Stimulated activated effector memory CD8-positive, alpha-beta T cell treated with anti-CD3 and anti-CD28 coated beads, Interleukin-12 subunit alpha, Interleukin-12 subunit beta, amount 100 ng/mL, for 72 hours (primary cell): Measurements from ENCODE around the gene METTL16.
A peak's percentile ranks its signal among the peaks of the same experiment; 100 is the strongest.

ENCODE experiments used
- ATAC-seq: fragments of 150-1000 bp; cut with Tn5 transposase; 2 replicates; pipeline ENCODE4 v1.10.0; 2021
- DNase-seq, 2 donors: peaks; one replicate each; pipeline ENCODE4 v3.0.0; 2021 to 2022; ENCODE audit warnings: low spot score in 2 of 2
- H3K27ac Mint-ChIP-seq: one replicate; pipeline ENCODE4 v1.8.0; 2022; ENCODE audit warnings: mild to moderate bottlenecking, mixed read lengths
- H3K36me3 Mint-ChIP-seq: one replicate; pipeline ENCODE4 v1.8.0; 2022; ENCODE audit warnings: mild to moderate bottlenecking, mixed read lengths
- H3K4me1 Mint-ChIP-seq: one replicate; pipeline ENCODE4 v1.8.0; 2022; ENCODE audit warnings: mixed read lengths
- H3K4me3 Mint-ChIP-seq: one replicate; pipeline ENCODE4 v1.8.0; 2022; ENCODE audit warnings: mild to moderate bottlenecking, mixed read lengths
- H3K9me3 Mint-ChIP-seq: one replicate; pipeline ENCODE4 v1.8.0; 2022; ENCODE audit warnings: mixed read lengths

Gene METTL16

DNA sequence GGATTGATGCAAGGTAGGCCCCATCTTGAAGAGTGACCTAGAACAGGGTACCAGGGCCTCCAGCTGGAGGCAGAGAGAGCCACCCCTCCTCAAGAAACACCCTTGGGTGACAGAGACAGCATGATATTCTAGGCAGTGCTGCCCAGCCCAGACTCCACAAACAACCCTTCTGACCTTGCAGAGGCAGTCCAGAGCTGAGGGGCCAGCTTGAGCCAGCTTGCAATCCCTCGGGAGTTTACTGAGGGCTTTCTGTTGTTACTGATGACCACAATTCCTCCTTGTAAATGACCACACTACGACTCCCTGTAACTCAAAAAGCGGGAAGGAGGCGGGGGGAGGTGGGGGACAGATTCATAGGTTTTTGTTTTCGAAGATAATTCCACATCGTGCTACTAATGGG is 92.2 kb downstream of the METTL16 start:
- DNase-seq, result no peak
- Mint-ChIP-seq H3K27ac (peak overlapping the region; percentile 45), H3K4me3 (no peak overlapping the region), H3K36me3 (peaks cover 50% of the 10 kb centered on the region), H3K4me1 (no peaks in the 10 kb centered on the region), H3K9me3 (no peaks in the 10 kb centered on the region)
- ATAC-seq, result no peak

DNA sequence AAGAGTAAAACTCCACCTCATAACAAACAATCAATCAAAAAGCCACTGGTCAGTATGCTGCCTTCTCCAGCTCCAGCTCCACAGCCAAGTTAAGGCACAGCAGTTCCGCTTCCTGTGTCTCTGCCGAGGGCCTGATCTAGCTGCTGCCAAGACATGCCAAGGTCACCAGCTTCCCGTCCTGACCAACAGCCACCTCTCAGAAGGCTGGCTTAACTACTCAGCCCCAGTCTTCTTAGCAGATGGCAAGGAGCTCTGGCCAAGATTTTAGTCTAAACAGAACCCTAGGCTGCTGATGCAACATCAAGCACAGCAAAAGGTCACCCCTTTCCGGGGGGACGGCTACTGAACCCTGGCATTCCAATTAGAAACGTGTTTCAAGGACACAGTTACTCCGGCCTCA is 93.1 kb downstream of the METTL16 start:
- no peaks in the 10 kb centered on the region for H3K9me3 Mint-ChIP-seq
- peak overlapping the region; percentile 45 for H3K27ac Mint-ChIP-seq
- DNase-seq, result no peak
- peaks cover 55% of the 10 kb centered on the region for H3K36me3 Mint-ChIP-seq
- no peak for ATAC-seq
- no peaks in the 10 kb centered on the region for H3K4me1 Mint-ChIP-seq
- no peak overlapping the region for H3K4me3 Mint-ChIP-seq

DNA sequence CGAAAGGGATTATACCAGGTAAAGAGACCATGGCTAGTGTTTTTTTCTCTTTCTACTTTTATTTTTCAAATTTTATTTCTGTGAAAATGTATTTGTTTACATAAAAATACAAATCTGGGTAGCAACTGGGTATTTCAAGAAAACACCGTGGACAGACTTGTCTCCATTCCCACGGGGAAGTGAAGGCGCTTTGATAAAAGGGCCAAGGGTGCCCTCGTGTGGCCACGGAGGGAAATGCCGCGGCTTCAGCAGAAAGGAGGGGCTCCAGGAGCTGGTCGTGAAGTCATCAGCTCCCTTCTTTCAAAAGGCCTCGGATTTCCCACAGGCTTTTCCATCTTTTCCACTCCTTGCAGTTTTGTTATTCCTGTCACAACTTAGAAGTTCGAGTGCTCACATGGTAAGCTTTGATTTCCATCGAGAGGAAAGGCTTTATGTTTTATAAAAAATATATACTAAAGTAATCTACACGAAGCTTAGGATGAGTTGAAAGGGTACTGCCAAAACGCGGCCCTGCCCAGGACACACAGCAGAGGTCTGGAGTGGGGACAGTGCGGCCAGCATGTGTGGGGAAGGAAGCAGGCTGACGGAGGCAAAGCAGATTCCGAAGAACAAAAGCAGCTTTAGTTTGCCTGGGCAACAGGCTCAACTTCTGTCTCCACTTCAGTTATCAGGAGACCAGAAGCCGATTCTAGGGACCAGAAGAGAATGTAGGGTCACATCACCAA is 95.5 kb downstream of the METTL16 start:
- peaks cover 60% of the 10 kb centered on the region for H3K36me3 Mint-ChIP-seq
- no peaks in the 10 kb centered on the region for H3K9me3 Mint-ChIP-seq
- ATAC-seq (peak; percentile 83), DNase-seq (peak; percentile 82 to 94)
- H3K27ac Mint-ChIP-seq, result no peak overlapping the region
- no peak overlapping the region for H3K4me3 Mint-ChIP-seq
- H3K4me1 Mint-ChIP-seq, result no peaks in the 10 kb centered on the region

DNA sequence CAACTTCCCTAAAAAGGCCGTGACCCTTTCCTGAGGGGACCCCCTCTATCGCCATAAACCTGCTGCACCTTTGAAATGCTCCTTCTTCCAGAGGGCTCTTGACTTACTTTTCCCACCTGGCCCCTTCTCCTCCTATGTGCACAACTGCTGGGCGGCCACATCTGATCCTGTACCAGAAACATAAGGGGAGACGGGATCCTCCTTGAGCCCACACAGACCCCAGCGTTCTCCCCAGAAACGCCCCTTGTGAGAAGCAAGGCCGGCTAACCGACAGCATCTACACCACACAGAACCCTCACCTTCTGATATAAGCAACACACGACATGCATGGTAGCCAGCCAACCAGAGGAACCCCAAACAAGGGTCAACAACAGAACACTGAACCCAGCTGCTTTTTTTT is 96.6 kb downstream of the METTL16 start:
- no peak for ATAC-seq

DNA sequence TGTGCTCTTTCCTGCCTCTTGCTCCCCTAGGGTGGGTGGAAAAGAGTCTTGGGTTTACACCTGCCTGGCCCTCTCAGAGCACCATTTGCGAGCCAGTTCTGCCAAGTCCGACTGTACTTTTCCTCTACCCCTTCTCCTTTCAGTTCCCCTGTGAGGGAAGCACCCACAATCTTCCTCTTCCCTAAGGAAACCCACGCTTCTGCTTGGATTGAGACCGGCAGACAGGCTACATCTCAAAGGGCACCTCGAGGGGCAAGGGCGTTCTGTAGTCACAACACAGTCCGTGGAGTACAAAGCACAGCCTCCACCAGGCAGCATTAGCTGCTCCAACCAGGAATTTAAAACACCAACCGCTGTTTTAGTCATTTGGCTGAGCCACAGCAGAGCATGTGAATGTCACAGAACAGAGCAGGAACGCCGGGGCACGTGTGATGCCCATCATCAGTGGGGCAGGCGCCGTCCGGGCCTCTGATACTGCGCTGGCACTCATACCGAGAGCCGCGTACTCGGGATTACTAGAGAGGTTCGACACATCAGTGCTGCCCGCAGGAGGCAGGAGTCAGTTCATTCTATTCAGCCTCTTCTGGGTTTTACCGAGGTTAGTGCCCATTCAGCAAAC is 97.1 kb downstream of the METTL16 start:
- H3K4me3 Mint-ChIP-seq, result no peak overlapping the region
- H3K9me3 Mint-ChIP-seq, result no peaks in the 10 kb centered on the region
- H3K27ac Mint-ChIP-seq, result no peak overlapping the region
- DNase-seq (no peak), ATAC-seq (no peak)
- H3K36me3 Mint-ChIP-seq, result peaks cover 43% of the 10 kb centered on the region
- H3K4me1 Mint-ChIP-seq, result no peaks in the 10 kb centered on the region

More for the DNA sequence above, 96.6 kb downstream of the METTL16 start:
- H3K4me3 Mint-ChIP-seq, result no peak overlapping the region
- no peaks in the 10 kb centered on the region for H3K4me1 Mint-ChIP-seq
- DNase-seq, result no peak
- H3K27ac Mint-ChIP-seq, result no peak overlapping the region
- peaks cover 49% of the 10 kb centered on the region for H3K36me3 Mint-ChIP-seq
- H3K9me3 Mint-ChIP-seq, result no peaks in the 10 kb centered on the region

DNA sequence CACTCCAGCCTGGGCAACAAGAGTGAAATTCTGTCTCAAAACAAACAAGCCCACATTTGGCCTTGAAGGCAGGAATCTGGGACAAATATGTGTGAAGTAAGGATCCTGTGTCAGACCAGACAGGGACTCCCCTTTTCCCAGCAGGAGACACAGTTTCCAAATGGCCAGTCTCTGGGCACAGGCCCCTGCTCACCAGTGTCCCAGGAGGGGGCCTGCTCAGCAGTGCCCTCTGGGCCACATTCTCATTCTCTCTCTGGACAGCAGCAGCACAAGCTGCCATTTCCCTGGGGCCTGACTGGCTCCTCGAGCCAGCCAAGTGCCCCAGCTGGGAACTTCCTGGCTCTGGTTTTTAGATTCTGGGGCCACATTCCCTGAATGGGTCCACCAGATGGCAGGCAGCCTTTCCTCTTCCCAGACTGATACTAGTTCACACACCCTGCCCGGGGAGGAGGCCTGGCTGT is 99.1 kb downstream of the METTL16 start:
- ATAC-seq, result no peak
- H3K4me1 Mint-ChIP-seq, result no peaks in the 10 kb centered on the region
- DNase-seq, result no peak
- H3K9me3 Mint-ChIP-seq, result no peaks in the 10 kb centered on the region
- H3K36me3 Mint-ChIP-seq, result peaks cover 36% of the 10 kb centered on the region
- H3K4me3 Mint-ChIP-seq, result no peak overlapping the region
- H3K27ac Mint-ChIP-seq, result peak overlapping the region; percentile 61

DNA sequence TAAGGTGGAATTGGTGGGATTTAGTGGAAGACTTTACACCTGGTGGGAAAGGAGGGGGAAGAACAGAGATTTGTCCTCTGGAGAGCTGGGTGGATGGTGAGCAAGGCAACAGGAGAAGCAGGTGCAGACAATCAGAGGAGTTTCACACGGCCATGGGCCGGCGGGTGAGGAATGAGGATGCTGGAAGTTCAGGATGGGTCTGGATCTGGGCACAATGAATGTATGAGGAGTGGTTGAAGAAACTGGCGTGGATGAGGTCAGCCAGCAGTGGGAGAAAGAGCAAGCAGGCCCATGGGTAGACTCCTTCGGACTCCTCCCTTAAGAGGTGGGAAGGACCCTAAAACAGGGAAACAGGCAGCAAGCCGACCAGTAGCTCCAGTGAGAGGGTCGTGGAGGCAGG is 100.7 kb downstream of the METTL16 start:
- Mint-ChIP-seq H3K4me1 (peaks cover 13% of the 10 kb centered on the region), H3K36me3 (peaks cover 29% of the 10 kb centered on the region), H3K9me3 (no peaks in the 10 kb centered on the region), H3K27ac (peak overlapping the region; percentile 46), H3K4me3 (no peak overlapping the region)
- ATAC-seq, result no peak
- DNase-seq, result no peak

DNA sequence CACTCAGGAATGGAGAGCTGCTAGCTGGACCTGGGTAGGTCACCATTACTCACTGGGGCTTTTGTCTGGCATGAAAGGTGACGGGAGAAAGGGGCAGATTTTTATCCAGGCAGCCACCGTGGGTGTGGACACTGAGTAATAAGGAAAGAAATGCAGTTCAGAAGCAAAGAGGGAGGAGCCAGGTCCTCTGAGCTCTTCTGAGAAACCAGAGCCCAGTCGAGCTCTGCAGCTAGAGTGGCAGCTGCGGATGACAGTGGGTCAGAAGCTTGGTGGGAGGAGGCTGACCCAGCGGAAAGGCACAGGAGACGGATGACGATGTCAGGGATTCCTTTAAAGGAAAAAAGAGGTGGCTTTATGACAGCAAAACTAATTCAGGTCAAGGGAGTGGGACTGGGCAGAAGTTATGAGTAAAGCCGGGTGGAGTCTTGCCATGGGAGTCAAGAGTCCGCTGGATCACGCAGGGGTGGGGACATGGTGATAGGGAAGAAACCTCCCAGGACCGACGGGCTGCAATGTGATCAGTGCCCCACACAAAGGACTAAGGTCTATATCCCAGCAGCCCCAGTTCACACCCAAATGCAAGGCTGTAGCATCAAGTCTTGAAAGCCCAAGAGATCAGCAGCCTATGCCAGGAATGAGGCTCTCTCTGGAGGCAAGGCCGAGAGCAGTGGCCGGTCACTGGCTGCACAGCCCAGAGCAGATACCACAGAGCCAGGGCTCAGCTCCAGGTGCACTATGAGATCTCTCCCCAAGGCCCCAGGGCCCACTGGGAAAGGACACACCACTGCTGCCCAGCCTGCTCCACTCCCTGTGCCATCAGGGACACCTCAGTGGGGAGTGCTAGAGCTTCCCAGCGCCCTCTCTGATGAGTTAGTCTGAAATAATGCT is 104.5 kb downstream of the METTL16 start:
- Mint-ChIP-seq H3K4me3 (peak overlapping the region; percentile 18), H3K36me3 (peaks cover 4% of the 10 kb centered on the region), H3K27ac (peak overlapping the region; percentile 69), H3K9me3 (no peaks in the 10 kb centered on the region), H3K4me1 (peaks cover 34% of the 10 kb centered on the region)
- ATAC-seq (peak; percentile 68), DNase-seq (no peak)

DNA sequence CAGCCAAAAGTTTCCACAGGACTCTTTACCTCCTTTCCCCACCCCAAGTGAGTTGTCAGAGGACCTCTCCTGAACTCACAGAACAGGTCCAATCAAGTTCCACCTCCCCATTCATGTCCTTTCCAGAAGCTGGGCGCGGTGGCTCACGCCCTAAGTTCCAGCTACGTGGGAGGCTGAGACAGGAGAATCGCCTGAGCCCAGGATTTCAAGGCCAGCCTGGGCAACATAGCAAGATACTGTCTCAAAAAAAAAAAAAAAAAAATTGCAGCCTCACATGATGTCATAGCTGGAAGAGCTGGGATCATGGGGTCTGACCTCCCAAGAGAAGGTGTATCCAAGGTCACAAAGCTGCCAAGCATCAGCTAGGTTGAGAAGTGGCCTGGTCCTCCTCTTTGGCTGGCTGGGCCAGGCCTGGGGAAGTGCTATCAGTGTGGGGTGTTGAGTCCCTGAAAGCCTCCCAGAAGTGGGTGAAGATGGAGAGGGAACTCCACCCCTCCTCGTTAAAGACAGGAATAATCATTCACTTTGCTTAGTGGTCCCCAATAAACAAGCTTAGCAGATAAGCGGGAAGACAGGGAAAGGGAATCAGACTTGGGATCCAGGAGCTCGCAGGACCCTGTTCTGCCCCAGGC is 105.3 kb downstream of the METTL16 start:
- Mint-ChIP-seq H3K4me1 (peaks cover 41% of the 10 kb centered on the region), H3K4me3 (peak overlapping the region; percentile 18), H3K36me3 (peaks cover 11% of the 10 kb centered on the region), H3K9me3 (no peaks in the 10 kb centered on the region), H3K27ac (peak overlapping the region; percentile 69)
- DNase-seq (no peak), ATAC-seq (no peak)

DNA sequence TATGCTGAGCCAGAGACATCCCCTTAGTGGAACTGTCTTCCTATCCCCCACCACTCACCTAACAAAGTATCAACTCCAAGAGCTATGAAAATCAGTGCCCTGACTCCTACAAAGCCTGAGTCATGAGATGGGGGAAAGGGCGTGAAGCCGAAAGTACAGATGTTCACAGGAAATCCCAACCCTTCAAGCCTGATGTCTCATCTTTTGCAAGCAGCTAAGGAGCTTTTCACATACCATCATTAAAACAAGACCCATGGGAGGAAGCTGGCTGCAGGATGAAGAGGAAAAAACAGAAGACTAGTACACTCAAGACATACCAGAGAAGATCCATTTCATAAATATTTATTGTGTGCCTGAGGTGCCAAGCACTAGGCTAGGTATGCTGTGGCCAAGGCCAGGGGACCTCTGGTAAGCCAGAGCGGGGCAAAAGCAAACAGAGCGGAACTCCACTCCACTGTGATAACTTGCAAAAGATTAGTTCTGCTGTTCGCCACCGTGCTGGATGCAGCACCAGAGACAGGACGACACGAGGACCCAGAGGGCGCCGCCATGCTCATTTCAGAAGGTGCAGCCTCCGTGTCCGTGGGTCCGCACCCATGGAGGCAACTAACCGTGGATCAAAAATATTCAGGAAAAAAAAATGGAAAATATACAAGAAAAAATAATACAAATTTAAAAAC is 106.3 kb downstream of the METTL16 start:
- Mint-ChIP-seq H3K27ac (peak overlapping the region; percentile 15), H3K9me3 (no peaks in the 10 kb centered on the region)
- no peak for DNase-seq

DNA sequence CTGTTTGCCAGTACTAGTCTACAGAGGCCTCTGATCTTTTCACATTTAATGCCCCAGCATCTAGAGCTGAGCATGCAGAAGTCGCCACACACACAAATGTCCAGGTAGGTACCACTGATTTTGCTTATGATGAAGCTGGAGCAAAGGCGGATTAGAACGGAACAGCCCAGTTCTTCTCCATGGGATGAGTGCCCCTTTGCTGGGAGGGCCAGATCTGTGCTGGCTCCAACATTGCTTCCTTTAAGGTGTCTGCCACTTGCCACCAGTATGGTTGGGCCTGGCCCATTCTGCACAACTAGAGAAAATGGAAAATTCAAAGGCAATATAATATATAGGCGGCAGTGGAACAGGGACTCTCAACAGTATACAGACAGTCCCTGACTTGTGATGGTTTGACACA is 108.6 kb downstream of the METTL16 start:
- Mint-ChIP-seq H3K36me3 (peaks cover 39% of the 10 kb centered on the region), H3K27ac (peak overlapping the region; percentile 99), H3K4me3 (peak overlapping the region; percentile 96), H3K4me1 (peaks cover 56% of the 10 kb centered on the region), H3K9me3 (no peaks in the 10 kb centered on the region)
- no peak for ATAC-seq
- DNase-seq, result no peak

More for the DNA sequence above, 106.3 kb downstream of the METTL16 start:
- Mint-ChIP-seq H3K4me3 (no peak overlapping the region), H3K4me1 (peaks cover 41% of the 10 kb centered on the region), H3K36me3 (peaks cover 21% of the 10 kb centered on the region)
- no peak for ATAC-seq

DNA sequence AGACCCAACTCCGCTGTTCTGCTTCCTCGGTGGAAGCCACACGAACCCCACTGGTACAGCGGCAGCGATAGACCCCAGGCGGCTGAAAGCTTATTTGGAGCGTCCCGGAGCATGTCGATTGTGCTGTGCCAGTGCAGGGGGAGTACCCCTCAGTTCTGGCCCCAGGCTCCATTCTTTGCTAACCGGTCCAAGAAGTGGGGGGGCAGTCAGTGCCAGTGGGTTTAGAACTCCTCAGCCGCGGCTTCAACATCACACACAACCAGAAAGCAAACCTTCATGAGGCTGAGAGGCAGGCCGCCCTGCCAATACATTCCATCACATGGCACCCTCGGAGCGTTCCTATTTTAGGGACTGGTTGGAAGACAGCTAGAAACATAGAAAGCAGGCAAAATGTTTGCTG is 109.1 kb downstream of the METTL16 start:
- DNase-seq, result no peak
- ATAC-seq, result no peak
- Mint-ChIP-seq H3K4me3 (peak overlapping the region; percentile 96), H3K9me3 (no peaks in the 10 kb centered on the region), H3K36me3 (peaks cover 39% of the 10 kb centered on the region), H3K4me1 (peaks cover 61% of the 10 kb centered on the region), H3K27ac (peak overlapping the region; percentile 99)

DNA sequence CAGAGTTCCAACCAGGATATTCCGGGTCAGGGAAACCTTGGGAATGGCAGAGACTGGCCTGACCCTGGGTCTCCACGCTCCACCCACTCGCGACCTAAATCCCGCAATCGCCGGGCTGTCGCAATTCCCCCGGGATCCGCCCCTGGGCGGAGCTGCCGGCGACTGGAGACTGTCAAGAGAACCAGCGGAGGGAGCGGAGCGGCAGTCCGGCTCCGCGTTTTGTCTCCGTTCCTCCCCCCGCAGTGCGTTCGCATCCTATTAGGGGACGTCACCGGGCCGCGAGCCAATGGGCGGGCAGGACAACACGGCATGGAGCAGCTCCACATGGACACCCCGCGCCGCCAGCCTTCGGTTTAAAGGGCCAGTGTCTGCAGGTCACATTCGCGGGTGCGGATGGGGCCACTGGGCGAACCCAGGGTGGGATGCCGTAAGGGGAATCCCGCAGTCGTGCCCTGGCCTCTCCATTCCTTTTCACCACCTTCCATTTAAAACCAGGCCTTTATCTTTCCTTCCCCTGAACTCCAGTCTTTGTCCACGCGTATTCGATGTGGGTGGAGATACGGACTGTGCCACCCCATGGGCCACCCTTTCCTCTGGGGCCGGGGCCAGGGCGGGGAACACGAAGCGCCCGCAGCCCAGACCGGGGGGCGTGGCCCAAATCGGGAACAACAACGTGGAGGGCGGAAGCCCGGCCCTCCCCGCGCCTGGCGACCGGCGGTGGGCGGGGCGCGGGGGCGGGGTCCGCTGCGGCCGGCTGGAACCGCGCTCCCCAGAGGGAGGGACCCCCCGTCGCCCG is 110.1 kb downstream of the METTL16 start:
- peaks cover 39% of the 10 kb centered on the region for H3K36me3 Mint-ChIP-seq
- H3K4me1 Mint-ChIP-seq, result peaks cover 64% of the 10 kb centered on the region
- peak; percentile 93 to 99 for DNase-seq
- H3K27ac Mint-ChIP-seq, result peak overlapping the region; percentile 99
- ATAC-seq, result peak; percentile 74
- H3K9me3 Mint-ChIP-seq, result no peaks in the 10 kb centered on the region
- peak overlapping the region; percentile 96 for H3K4me3 Mint-ChIP-seq

DNA sequence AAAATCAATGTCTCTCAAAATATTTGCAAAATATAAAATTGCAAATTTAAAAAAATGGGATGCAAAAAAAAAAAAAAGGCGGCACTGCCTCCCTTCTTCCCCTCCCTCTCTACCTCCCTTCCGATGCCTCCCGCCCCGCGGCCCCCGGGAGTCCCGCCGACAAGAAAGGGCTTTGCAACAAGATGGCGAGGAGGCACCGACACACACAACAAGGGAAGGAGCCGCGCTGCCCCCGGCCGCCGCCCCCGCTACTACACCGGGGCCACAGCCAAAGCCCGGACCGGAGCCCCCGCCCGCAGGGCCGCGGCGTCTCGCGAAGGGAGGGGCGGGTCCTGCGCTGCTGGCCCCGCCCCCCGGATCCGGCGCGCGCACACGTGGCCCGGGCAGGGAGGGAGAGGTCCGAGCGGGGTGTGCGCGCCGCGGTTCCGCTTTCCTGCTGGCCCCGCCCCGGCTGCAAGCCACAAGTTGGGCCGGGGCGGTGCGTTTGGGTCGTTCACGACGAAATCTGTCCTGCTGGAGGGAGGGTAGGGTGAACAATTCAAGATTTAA is 110.7 kb downstream of the METTL16 start, which contains the start of gene MNT:
Gene MNT (minus strand): TSS at position 184 of the 549 bp plus-strand sequence. CDS start 348 bp downstream, outside the sequence.
- Mint-ChIP-seq H3K4me1 (peaks cover 64% of the 10 kb centered on the region), H3K4me3 (peak within 1 kb of the TSS; percentile 96), H3K9me3 (no peaks in the 10 kb centered on the region), H3K27ac (peak within 1 kb of the TSS; percentile 99), H3K36me3 (peaks cover 39% of the 10 kb centered on the region)
- ATAC-seq, result peak; percentile 54
- peak; percentile 88 to 95 for DNase-seq
